ENCODE results near the gene AGXT2.
"Not testable (repeated sequence)": the region's sequence is repeated elsewhere in the genome, so short reads cannot be mapped to it uniquely, and the experiment has no call there.

AGXT2 gene

GRCh38 chr5:34971655-34972054 is 76.1 kb downstream of the AGXT2 start:
- H3K27me3 Mint-ChIP-seq, H3K36me3 Mint-ChIP-seq, H3K27ac Mint-ChIP-seq, H3K4me1 Mint-ChIP-seq, H3K4me3 Mint-ChIP-seq, H3K9me3 Mint-ChIP-seq: not testable (repeated sequence)

- H3K27me3 Mint-ChIP-seq, result no peaks in the 10 kb centered on the region
- no peak overlapping the region for H3K4me3 Mint-ChIP-seq
- no peaks in the 10 kb centered on the region for H3K4me1 Mint-ChIP-seq
- H3K36me3 Mint-ChIP-seq, result peaks cover 13% of the 10 kb centered on the region
- no peak overlapping the region for H3K27ac Mint-ChIP-seq
- H3K9me3 Mint-ChIP-seq, result peaks cover 13% of the 10 kb centered on the region
Observed at GRCh38 chr5:34970552-34970951, 77.2 kb downstream of the AGXT2 start.

- no peak overlapping the region for H3K4me3 Mint-ChIP-seq
- H3K4me1 Mint-ChIP-seq, result no peaks in the 10 kb centered on the region
- H3K9me3 Mint-ChIP-seq, result peaks cover 13% of the 10 kb centered on the region
- peaks cover 12% of the 10 kb centered on the region for H3K36me3 Mint-ChIP-seq
- no peaks in the 10 kb centered on the region for H3K27me3 Mint-ChIP-seq
- no peak overlapping the region for H3K27ac Mint-ChIP-seq
Observed at GRCh38 chr5:34968258-34968657, 79.5 kb downstream of the AGXT2 start.

- Mint-ChIP-seq H3K4me3 (no peak overlapping the region), H3K4me1 (no peaks in the 10 kb centered on the region), H3K9me3 (peaks cover 13% of the 10 kb centered on the region), H3K36me3 (peaks cover 12% of the 10 kb centered on the region), H3K27me3 (no peaks in the 10 kb centered on the region), H3K27ac (no peak overlapping the region)
Observed at GRCh38 chr5:34967540-34967939, 80.2 kb downstream of the AGXT2 start.

- no peaks in the 10 kb centered on the region for H3K27me3 Mint-ChIP-seq
- H3K36me3 Mint-ChIP-seq, result peaks cover 9% of the 10 kb centered on the region
- no peaks in the 10 kb centered on the region for H3K9me3 Mint-ChIP-seq
- H3K27ac Mint-ChIP-seq, result no peak overlapping the region
- no peak overlapping the region for H3K4me3 Mint-ChIP-seq
- peaks cover 17% of the 10 kb centered on the region for H3K4me1 Mint-ChIP-seq
Observed at GRCh38 chr5:34959323-34959722, 88.4 kb downstream of the AGXT2 start.

- Mint-ChIP-seq H3K9me3 (no peaks in the 10 kb centered on the region), H3K4me3 (no peak overlapping the region), H3K27ac (no peak overlapping the region), H3K27me3 (no peaks in the 10 kb centered on the region), H3K4me1 (peaks cover 17% of the 10 kb centered on the region), H3K36me3 (peaks cover 11% of the 10 kb centered on the region)
Observed at GRCh38 chr5:34957857-34958690, 89.7 kb downstream of the AGXT2 start.

- Mint-ChIP-seq H3K27me3 (no peaks in the 10 kb centered on the region), H3K36me3 (peaks cover 12% of the 10 kb centered on the region), H3K4me3 (no peak overlapping the region), H3K27ac (no peak overlapping the region), H3K9me3 (no peaks in the 10 kb centered on the region), H3K4me1 (peaks cover 17% of the 10 kb centered on the region)
Observed at GRCh38 chr5:34957321-34957720, 90.4 kb downstream of the AGXT2 start.
